ENCODE data around the gene CDH13. TPM values are rescaled to one million over a fixed set of nuclear protein-coding genes. Genes with fewer than 3 reads are reported as not detected.

The CDH13 gene
- total RNA-seq, 1 donor from 2014 or later = not detected

DNA sequence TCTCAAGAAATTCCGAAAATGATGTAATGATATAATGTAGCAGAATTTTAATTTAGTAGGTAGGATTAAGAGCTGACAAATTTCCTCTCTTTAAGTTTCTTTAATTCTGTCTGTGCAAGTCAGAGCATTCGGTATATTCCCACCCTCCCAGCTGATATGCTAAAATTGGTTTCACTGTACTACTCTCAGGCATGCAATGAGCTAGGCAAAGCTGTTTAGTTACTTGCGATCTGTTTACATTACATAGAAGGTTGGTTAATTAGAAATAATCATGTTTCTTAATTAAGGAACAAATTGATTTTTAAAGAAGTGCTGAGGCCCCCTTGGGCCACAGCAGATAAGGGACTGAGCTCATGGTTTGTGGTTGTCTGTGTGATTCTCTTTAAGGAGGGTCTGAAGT, 748.2 kb downstream of the CDH13 start:
- no peaks in the 10 kb centered on the region for H3K9me3 Mint-ChIP-seq
- no peak for DNase-seq

DNA sequence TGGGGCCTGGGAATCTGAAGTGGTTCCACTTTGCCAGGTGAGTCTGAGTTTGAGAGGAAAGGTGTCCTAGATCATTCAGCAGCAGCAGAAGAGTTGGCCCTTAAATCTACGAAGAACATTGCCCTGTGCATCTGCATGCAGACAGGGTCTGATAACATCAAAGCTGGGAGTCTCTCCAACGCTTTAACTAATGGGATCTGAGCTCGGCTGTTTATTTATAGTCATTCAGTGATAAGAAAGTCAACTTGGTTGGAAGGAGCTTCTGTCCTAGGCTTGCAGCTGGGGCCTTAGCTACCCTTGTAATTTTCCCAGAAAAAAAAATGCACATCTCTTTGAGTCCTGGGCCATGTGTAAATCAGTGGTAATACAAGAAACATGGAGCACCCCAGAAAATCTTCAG, 763.0 kb downstream of the CDH13 start:
- Mint-ChIP-seq H3K9me3 (peaks cover 10% of the 10 kb centered on the region), H3K4me3 (no peak overlapping the region), H3K27me3 (no peaks in the 10 kb centered on the region), H3K27ac (no peak overlapping the region), H3K4me1 (no peaks in the 10 kb centered on the region), H3K36me3 (ENCODE audit: low read depth) (no peaks in the 10 kb centered on the region)
- no peak for DNase-seq
- intact Hi-C loops (cut with micrococcal nuclease) = no loop called here

More for the DNA sequence above, 748.2 kb downstream of the CDH13 start:
- H3K4me1 Mint-ChIP-seq = no peaks in the 10 kb centered on the region
- H3K36me3 Mint-ChIP-seq (ENCODE audit: low read depth) = no peaks in the 10 kb centered on the region
- H3K4me3 Mint-ChIP-seq = no peak overlapping the region
- intact Hi-C loops (cut with micrococcal nuclease) = no loop called here
- no peaks in the 10 kb centered on the region for H3K27me3 Mint-ChIP-seq
- no peak overlapping the region for H3K27ac Mint-ChIP-seq

DNA sequence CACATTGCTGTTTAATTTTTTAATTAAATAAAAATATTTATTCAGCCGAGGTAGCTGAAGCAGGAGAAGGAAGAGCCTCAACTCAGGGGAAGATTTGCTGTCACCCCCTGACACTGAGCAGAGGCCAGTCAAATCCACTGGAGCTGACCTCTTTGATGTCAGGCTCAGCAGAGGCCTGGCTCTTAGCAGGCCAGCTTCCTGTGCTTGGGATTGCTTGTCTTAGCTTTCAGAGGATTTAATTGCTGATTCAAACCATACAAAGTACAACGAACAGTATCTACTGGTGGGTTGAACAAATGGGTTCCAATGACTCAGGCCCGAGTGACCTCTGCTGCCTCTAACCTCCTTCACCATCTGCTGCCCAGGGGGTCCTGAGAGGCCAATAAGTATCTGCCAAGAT, 764.0 kb downstream of the CDH13 start:
- no peak overlapping the region for H3K4me3 Mint-ChIP-seq
- H3K36me3 Mint-ChIP-seq (ENCODE audit: low read depth) = no peaks in the 10 kb centered on the region
- no peak for DNase-seq
- H3K27ac Mint-ChIP-seq = no peak overlapping the region
- H3K9me3 Mint-ChIP-seq = peaks cover 10% of the 10 kb centered on the region
- H3K4me1 Mint-ChIP-seq = no peaks in the 10 kb centered on the region
- no peaks in the 10 kb centered on the region for H3K27me3 Mint-ChIP-seq
- intact Hi-C loops (cut with micrococcal nuclease) = no loop called here

DNA sequence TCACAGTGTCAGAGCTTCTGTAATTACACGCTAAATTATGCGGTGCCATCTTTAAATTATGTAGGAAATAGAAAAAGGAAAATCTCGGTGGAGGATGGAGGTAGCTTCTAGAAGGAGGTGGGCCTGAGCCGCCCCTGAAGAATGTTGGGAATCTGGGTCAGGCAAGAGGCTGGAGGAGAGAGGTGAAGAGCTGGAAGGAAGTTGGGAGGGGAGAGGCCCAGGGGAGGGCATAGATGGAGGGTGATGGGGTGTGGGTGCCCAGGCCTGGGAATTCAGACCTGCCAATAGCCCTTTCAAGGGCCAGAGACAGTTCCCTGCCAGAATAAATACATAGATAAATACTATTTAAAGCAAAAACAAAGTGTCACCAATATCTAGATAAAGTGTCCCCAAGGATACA, 766.0 kb downstream of the CDH13 start:
- H3K27me3 Mint-ChIP-seq = no peaks in the 10 kb centered on the region
- no peak for DNase-seq
- intact Hi-C loops (cut with micrococcal nuclease) = no loop called here
- H3K4me1 Mint-ChIP-seq = no peaks in the 10 kb centered on the region
- no peak overlapping the region for H3K4me3 Mint-ChIP-seq
- peaks cover 10% of the 10 kb centered on the region for H3K9me3 Mint-ChIP-seq
- no peak overlapping the region for H3K27ac Mint-ChIP-seq
- no peaks in the 10 kb centered on the region for H3K36me3 Mint-ChIP-seq (ENCODE audit: low read depth)

DNA sequence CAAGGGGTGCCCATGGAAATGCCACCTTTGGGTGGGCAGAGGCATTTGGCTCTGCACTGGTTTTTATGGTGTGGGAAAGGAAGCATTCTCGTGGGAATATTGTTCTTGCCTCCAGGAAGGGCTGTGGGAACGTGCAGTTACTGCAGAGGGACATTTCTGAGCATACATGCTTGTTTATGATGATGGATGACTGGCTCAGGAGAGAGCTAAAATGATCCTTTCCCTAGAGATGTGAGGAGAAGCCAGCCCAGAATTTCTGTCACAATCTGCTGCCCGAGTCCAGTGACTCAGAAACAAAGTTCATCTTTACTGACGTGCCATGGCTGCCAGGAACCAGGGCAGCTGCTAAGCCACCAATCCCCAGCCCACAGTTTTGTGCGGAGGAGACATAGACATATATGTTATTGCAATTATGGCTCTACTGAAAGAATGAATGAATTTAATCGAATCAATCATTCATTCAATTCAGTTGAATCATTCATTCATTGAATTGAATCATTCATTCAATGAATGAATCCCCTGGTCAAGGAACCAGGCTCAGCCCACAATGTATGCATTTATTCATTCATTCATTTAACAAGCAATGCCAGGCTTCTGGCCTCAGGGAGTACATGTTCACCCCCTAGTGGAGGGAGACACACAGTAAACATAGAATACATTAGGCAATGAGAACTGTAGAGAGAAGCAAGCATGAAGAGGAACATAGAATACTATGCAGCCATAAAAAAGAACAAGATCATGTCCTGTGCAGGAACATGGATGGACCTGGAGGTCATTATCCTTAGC, 766.6 kb downstream of the CDH13 start:
- intact Hi-C loops (cut with micrococcal nuclease) = no loop called here
- no peak for DNase-seq
- Mint-ChIP-seq H3K27ac (no peak overlapping the region), H3K4me3 (no peak overlapping the region), H3K9me3 (peaks cover 10% of the 10 kb centered on the region), H3K4me1 (no peaks in the 10 kb centered on the region), H3K36me3 (ENCODE audit: low read depth) (no peaks in the 10 kb centered on the region), H3K27me3 (no peaks in the 10 kb centered on the region)

DNA sequence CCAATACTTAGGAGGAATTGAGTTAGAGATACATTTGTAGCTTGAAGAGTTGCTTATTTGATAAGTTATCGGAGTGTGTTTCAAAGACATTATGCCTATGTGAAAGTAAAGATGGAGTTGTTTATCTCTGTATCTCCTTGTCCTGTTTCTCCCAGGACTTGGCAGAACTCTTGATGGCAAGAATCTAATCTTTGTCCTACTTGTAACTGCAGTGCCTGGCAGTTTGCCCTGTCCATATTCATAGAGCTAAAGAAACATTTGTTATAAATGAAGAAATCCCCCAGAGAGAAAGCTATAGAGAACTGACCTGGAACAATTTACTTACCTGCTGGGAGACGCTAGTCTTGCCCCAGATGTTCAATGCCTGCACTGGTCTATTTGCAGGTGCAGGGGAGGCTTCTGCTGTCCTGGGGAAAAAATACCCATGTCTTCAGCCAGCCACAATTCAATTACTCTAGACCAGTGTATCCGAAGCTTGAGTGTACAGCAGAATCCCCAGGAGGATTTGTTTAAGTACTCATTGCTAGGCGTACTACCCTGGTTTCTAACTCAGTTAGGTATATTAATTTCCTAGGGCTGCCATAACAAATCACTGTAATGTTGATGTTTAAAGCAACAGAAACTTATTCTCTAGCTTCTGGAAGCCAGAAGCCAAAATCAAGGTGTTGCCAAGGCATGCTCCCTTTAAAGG, 771.0 kb downstream of the CDH13 start:
- Mint-ChIP-seq H3K36me3 (ENCODE audit: low read depth) (no peaks in the 10 kb centered on the region), H3K27me3 (no peaks in the 10 kb centered on the region), H3K27ac (no peak overlapping the region), H3K4me1 (no peaks in the 10 kb centered on the region), H3K9me3 (peaks cover 11% of the 10 kb centered on the region), H3K4me3 (no peak overlapping the region)
- no peak for DNase-seq
- intact Hi-C loops (cut with micrococcal nuclease) = no loop called here

DNA sequence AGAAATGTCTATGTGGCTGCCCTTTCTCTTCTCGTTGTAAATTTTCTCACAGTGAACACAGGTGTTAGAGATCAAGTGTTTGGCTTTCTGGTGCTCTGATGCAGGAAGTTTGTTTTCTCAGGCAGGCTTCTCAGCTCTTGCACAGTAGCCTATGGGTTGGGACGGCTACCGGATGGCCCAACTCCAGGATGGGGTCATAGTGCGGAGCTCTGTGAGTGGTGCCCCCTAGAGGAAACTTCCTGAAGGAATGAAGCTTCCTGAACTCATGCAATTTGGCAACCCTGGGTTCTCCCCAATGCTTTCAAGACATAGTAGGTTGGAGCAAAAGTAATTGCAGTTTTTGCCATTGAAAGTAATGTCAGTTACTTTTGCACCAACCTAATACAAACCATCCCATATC, 773.5 kb downstream of the CDH13 start:
- Mint-ChIP-seq H3K9me3 (peaks cover 6% of the 10 kb centered on the region), H3K4me1 (no peaks in the 10 kb centered on the region), H3K27ac (no peak overlapping the region), H3K4me3 (no peak overlapping the region), H3K27me3 (no peaks in the 10 kb centered on the region), H3K36me3 (ENCODE audit: low read depth) (no peaks in the 10 kb centered on the region)
- DNase-seq = no peak
- intact Hi-C loops (cut with micrococcal nuclease) = no loop called here

DNA sequence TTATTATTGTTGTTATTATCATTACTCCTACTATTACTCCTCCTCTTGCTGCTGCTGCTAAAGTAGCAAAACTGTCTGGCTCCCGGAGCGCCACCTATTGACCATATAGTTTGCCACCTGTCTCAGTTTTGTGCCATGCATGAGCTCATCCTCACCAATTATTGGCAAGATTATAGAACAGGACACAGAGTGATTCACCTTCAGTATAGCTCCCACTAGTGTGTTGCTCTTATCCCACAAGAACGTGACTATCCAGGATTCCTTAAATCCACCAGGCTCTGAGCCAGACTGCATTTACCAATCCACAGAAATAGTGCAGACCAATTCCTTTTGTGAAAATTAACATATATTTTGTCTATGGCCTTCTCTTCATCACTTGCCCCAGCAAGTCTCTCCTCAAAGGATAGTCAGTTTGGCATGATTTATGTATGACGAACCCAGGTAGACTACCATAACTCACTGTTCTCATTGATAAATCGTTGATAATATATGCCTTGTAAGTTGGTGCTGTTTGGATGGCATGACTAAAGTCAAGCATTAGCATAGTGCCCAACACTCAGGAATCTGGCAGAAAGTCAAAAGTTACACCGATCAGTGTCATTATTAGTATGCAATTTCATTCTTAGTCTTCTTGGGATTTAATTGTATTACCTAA, 775.5 kb downstream of the CDH13 start:
- no peak overlapping the region for H3K4me3 Mint-ChIP-seq
- H3K4me1 Mint-ChIP-seq = no peaks in the 10 kb centered on the region
- peaks cover 6% of the 10 kb centered on the region for H3K9me3 Mint-ChIP-seq
- intact Hi-C loops (cut with micrococcal nuclease) = no loop called here
- no peak for DNase-seq
- H3K36me3 Mint-ChIP-seq (ENCODE audit: low read depth) = no peaks in the 10 kb centered on the region
- H3K27ac Mint-ChIP-seq = no peak overlapping the region
- no peaks in the 10 kb centered on the region for H3K27me3 Mint-ChIP-seq

DNA sequence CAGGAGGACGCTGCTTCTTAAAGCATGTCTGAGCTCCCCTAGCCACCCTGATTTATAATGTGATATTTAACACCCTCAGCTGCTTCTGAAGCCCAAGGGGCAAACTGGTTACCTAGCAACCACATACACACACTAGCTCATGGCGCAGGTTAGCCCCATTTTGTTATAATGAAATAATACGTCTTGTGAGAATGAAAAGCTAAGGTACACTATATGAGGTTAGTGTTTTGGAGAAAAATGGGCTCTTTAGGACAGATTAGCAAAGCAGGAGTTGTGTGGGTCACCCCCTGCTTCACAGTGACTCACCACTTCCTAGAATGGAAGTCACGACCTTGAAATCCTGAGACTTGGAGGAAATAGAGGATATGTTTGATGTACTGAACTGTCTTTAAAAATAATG, 776.2 kb downstream of the CDH13 start:
- Mint-ChIP-seq H3K4me3 (no peak overlapping the region), H3K36me3 (ENCODE audit: low read depth) (no peaks in the 10 kb centered on the region), H3K27me3 (no peaks in the 10 kb centered on the region), H3K27ac (no peak overlapping the region), H3K4me1 (no peaks in the 10 kb centered on the region), H3K9me3 (peaks cover 6% of the 10 kb centered on the region)
- no peak for DNase-seq
- intact Hi-C loops (cut with micrococcal nuclease) = no loop called here

DNA sequence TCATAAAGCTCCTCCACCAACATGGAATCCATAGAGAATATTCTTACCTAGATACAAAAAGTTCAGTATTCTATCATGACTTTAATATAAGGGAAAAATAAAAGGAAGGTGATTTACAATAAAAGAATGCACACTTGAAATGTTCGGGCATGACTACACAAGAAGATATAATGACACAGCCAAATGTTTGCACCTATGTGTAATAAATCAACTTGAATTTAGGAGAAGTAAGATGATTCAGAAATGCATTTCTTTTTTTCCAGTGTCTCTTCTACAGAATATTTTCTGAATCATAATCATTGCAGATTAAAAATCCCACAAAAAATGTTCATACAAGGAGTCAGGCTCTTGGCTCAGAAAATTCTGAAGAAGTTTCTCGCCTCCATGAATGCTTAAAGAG, 777.0 kb downstream of the CDH13 start:
- no peaks in the 10 kb centered on the region for H3K36me3 Mint-ChIP-seq (ENCODE audit: low read depth)
- no peak for DNase-seq
- H3K27me3 Mint-ChIP-seq = no peaks in the 10 kb centered on the region
- H3K4me1 Mint-ChIP-seq = no peaks in the 10 kb centered on the region
- no peak overlapping the region for H3K4me3 Mint-ChIP-seq
- intact Hi-C loops (cut with micrococcal nuclease) = no loop called here
- H3K9me3 Mint-ChIP-seq = peaks cover 6% of the 10 kb centered on the region
- no peak overlapping the region for H3K27ac Mint-ChIP-seq

DNA sequence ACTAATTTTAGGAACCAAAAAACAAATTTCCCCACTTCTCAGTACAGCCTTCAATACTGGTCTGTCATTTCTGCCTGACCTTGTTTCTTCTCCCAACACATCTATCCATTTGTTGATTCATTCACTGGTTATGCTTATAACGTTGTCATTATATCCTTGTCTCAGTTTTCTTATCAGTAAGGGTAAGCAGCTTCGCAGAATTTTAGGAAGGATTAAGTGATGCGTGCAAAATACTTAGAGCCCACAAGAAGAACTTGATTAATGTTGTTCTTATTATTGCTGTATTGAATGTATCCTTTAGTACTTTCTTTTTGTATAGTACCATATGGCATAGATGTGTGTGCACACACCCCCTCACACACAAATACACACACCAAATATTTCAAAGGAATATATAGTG, 777.5 kb downstream of the CDH13 start:
- H3K4me1 Mint-ChIP-seq = no peaks in the 10 kb centered on the region

DNA sequence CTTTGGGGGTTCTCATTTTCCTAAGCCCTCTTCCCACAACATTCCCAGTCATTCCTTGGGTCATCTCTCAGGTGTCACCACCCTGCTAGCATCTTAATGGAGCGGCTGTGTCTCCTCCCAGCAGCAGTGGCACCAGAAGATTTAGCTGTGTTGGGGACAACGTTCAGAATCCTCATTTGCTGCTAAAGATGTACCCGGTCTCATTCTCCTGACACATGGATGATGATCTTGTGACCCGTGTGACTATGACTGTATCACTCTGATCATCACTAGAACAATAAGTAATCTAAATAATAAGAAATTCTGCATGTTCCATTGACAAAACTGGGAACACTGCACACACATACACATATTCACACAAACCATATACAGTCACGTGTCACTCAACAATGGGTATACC, 781.2 kb downstream of the CDH13 start:
- Mint-ChIP-seq H3K9me3 (no peaks in the 10 kb centered on the region), H3K4me1 (no peaks in the 10 kb centered on the region), H3K27me3 (no peaks in the 10 kb centered on the region), H3K27ac (no peak overlapping the region), H3K36me3 (ENCODE audit: low read depth) (no peaks in the 10 kb centered on the region), H3K4me3 (no peak overlapping the region)
- intact Hi-C loops (cut with micrococcal nuclease) = no loop called here
- no peak for DNase-seq

More for the DNA sequence above, 777.5 kb downstream of the CDH13 start:
- H3K36me3 Mint-ChIP-seq (ENCODE audit: low read depth) = no peaks in the 10 kb centered on the region
- no peak overlapping the region for H3K4me3 Mint-ChIP-seq
- intact Hi-C loops (cut with micrococcal nuclease) = no loop called here
- H3K9me3 Mint-ChIP-seq = peaks cover 6% of the 10 kb centered on the region
- H3K27ac Mint-ChIP-seq = no peak overlapping the region
- no peaks in the 10 kb centered on the region for H3K27me3 Mint-ChIP-seq
- no peak for DNase-seq

DNA sequence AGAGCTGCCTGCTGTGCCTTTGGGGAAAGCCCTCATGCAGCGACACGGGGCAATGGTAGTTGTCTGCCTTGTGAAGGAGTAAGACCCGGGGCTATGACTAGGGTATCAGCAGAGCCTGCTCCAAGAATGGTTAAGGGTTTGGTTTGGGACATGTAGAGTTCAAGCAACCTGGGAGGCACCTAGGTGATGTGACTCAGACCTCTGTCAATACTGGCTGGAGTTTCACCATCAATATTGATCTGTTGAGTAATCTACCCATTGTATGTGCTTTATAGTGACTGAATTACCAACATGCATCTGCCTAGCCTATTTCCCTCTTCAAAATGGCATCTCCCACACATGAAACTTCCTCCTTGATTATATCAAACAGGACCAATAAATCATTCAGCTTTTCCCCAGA, 782.6 kb downstream of the CDH13 start:
- no peak overlapping the region for H3K27ac Mint-ChIP-seq
- DNase-seq = no peak
- no peaks in the 10 kb centered on the region for H3K27me3 Mint-ChIP-seq
- H3K36me3 Mint-ChIP-seq (ENCODE audit: low read depth) = no peaks in the 10 kb centered on the region
- no peaks in the 10 kb centered on the region for H3K9me3 Mint-ChIP-seq
- H3K4me1 Mint-ChIP-seq = no peaks in the 10 kb centered on the region
- intact Hi-C loops (cut with micrococcal nuclease) = no loop called here
- no peak overlapping the region for H3K4me3 Mint-ChIP-seq

DNA sequence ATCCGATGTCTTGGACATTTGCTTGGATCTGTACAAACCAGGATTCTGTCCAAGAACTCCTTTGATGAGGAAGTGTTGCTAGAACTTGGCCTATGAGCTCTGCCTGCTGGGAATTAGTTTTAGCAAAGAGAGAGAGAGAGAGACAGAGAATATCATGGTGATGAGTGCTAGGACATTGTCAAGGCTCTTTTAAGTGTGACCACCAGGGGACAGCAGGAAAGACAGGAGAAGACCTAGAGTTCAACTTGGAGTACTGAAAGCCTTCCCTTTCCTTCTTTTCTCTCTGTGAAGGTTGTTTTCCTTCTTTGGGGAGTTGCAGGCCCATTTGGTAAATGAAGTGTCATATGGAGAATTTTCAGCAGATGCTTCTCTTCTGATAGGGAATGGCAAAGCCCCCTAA, 791.8 kb downstream of the CDH13 start:
- no peaks in the 10 kb centered on the region for H3K27me3 Mint-ChIP-seq
- no peaks in the 10 kb centered on the region for H3K9me3 Mint-ChIP-seq
- no peaks in the 10 kb centered on the region for H3K4me1 Mint-ChIP-seq
- no peak overlapping the region for H3K4me3 Mint-ChIP-seq
- intact Hi-C loops (cut with micrococcal nuclease) = no loop called here
- DNase-seq = no peak
- H3K27ac Mint-ChIP-seq = no peak overlapping the region
- H3K36me3 Mint-ChIP-seq (ENCODE audit: low read depth) = no peaks in the 10 kb centered on the region
